SK-N-SH treated with all-trans-retinoic acid at 6 μM for 48 hours (cell line): ENCODE results near the gene YOD1.

ENCODE experiments used
- ATAC-seq: fragments of 200-7000 bp; cut with Tn5 transposase; 3 replicates; pipeline ENCODE4 v1.9.1; 2020; ENCODE audit warnings: mild to moderate bottlenecking, moderate library complexity
- ARNTL ChIP-seq: fragments of 450-650 bp; formaldehyde crosslinking; IDR thresholded peaks from 2 replicates; pipeline ENCODE4 v1.5.0; 2020; ENCODE audit warnings: low read depth, mild to moderate bottlenecking, moderate library complexity, borderline replicate concordance
- BACH2 ChIP-seq: fragments of 250-450 bp; sonication (Bioruptor Pico); IDR thresholded peaks from 2 replicates; pipeline ENCODE4 v1.9.0; 2021; ENCODE audit warnings: mild to moderate bottlenecking, borderline replicate concordance
- CREB5 ChIP-seq: fragments of 250-450 bp; sonication (Bioruptor Pico); IDR thresholded peaks from 2 replicates; pipeline ENCODE4 v1.5.1; 2020; ENCODE audit warnings: low read depth, mild to moderate bottlenecking, moderate library complexity
- CSDC2 ChIP-seq: fragments of 250-450 bp; sonication (Bioruptor Pico); IDR thresholded peaks from 2 replicates; pipeline ENCODE4 v1.5.0; 2020; ENCODE audit warnings: mild to moderate bottlenecking, moderate library complexity
- CSRNP3 ChIP-seq: fragments of 250-450 bp; sonication (Bioruptor Pico); IDR thresholded peaks from 2 replicates; pipeline ENCODE4 v1.5.1; 2021; ENCODE audit warnings: mild to moderate bottlenecking, moderate library complexity
- ESRRG ChIP-seq: fragments of 250-450 bp; sonication (Bioruptor Pico); IDR thresholded peaks from 2 replicates; pipeline ENCODE4 v1.6.1; 2021; ENCODE audit warnings: mild to moderate bottlenecking
- GLIS3 ChIP-seq: fragments of 250-450 bp; sonication (Bioruptor Pico); IDR thresholded peaks from 2 replicates; pipeline ENCODE4 v1.5.0; 2020; ENCODE audit warnings: mild to moderate bottlenecking, moderate library complexity
- ISL1 ChIP-seq: fragments of 250-450 bp; sonication (Bioruptor Pico); IDR thresholded peaks from 2 replicates; pipeline ENCODE4 v2.1.2; 2022; ENCODE audit warnings: mild to moderate bottlenecking, moderate library complexity
- PATZ1 ChIP-seq: fragments of 250-450 bp; sonication (Bioruptor Pico); IDR thresholded peaks from 2 replicates; pipeline ENCODE4 v1.8.0; 2020; ENCODE audit warnings: mild to moderate bottlenecking, moderate library complexity, borderline replicate concordance
- POU6F1 ChIP-seq: fragments of 250-450 bp; sonication (Bioruptor Pico); IDR thresholded peaks from 2 replicates; pipeline ENCODE4 v1.8.0; 2021; ENCODE audit warnings: low read depth, mild to moderate bottlenecking, moderate library complexity, borderline replicate concordance
- PPARA ChIP-seq: fragments of 250-450 bp; sonication (Bioruptor Pico); IDR thresholded peaks from 2 replicates; pipeline ENCODE4 v1.5.0; 2020; ENCODE audit warnings: mild to moderate bottlenecking, borderline replicate concordance
- RARB ChIP-seq: fragments of 250-450 bp; sonication (Bioruptor Pico); IDR thresholded peaks from 2 replicates; pipeline ENCODE4 v1.8.0; 2021; ENCODE audit warnings: mild to moderate bottlenecking, moderate library complexity
- SNAI2 ChIP-seq: fragments of 250-450 bp; sonication (Bioruptor Pico); IDR thresholded peaks from 2 replicates; pipeline ENCODE4 v1.5.0; 2020; ENCODE audit warnings: mild to moderate bottlenecking, moderate library complexity
- TCF4 ChIP-seq: fragments of 250-450 bp; sonication (Bioruptor Pico); IDR thresholded peaks from 2 replicates; pipeline ENCODE4 v1.8.0; 2021; ENCODE audit warnings: mild to moderate bottlenecking, moderate library complexity, borderline replicate concordance
- TOX ChIP-seq: fragments of 250-450 bp; sonication (Bioruptor Pico); IDR thresholded peaks from 2 replicates; pipeline ENCODE4 v1.8.0; 2021; ENCODE audit warnings: mild to moderate bottlenecking, moderate library complexity, borderline replicate concordance
- TSHZ2 ChIP-seq: fragments of 250-450 bp; sonication (Bioruptor Pico); IDR thresholded peaks from 2 replicates; pipeline ENCODE4 v1.5.0; 2020; ENCODE audit warnings: mild to moderate bottlenecking, moderate library complexity
- ZC3H10 ChIP-seq: fragments of 250-450 bp; sonication (Bioruptor Pico); IDR thresholded peaks from 2 replicates; pipeline ENCODE4 v1.5.1; 2021; ENCODE audit warnings: mild to moderate bottlenecking, moderate library complexity
- ZFP3 ChIP-seq: fragments of 250-450 bp; sonication (Bioruptor Pico); IDR thresholded peaks from 2 replicates; pipeline ENCODE4 v1.5.0; 2020; ENCODE audit warnings: mild to moderate bottlenecking, moderate library complexity
- ZFP30 ChIP-seq: fragments of 450-650 bp; formaldehyde crosslinking; IDR thresholded peaks from 2 replicates; pipeline ENCODE4 v1.5.0; 2022; ENCODE audit warnings: mild to moderate bottlenecking, moderate library complexity
- ZNF70 ChIP-seq: fragments of 450-650 bp; formaldehyde crosslinking; IDR thresholded peaks from 2 replicates; pipeline ENCODE4 v1.5.0; 2020; ENCODE audit warnings: mild to moderate bottlenecking, moderate library complexity
- ZNF8 ChIP-seq: fragments of 450-650 bp; formaldehyde crosslinking; IDR thresholded peaks from 2 replicates; pipeline ENCODE4 v1.5.0; 2020; ENCODE audit warnings: mild to moderate bottlenecking, moderate library complexity

YOD1 gene

GRCh38 chr1:207077012-207077411, 26.0 kb upstream of the YOD1 start:
- TF ChIP-seq ZC3H10 (CRISPR knock-in tag) = no peak
- TF ChIP-seq TOX (CRISPR knock-in tag) = no peak
- TF ChIP-seq ARNTL (CRISPR knock-in tag) = no peak
- no peak for TF ChIP-seq CREB5 (CRISPR knock-in tag)
- TF ChIP-seq PATZ1 (CRISPR knock-in tag) = no peak
- TF ChIP-seq CSRNP3 (CRISPR knock-in tag) = no peak
- no peak for TF ChIP-seq CSDC2 (CRISPR knock-in tag)
- no peak for TF ChIP-seq SNAI2
- TF ChIP-seq ZFP30 (CRISPR knock-in tag) = no peak
- TF ChIP-seq TSHZ2 (CRISPR knock-in tag) = no peak
- no peak for TF ChIP-seq PPARA (CRISPR knock-in tag)
- no peak for TF ChIP-seq POU6F1 (CRISPR knock-in tag)
- no peak for TF ChIP-seq BACH2 (CRISPR knock-in tag)
- TF ChIP-seq ZNF8 (CRISPR knock-in tag) = no peak
- no peak for TF ChIP-seq GLIS3 (CRISPR knock-in tag)
- TF ChIP-seq TCF4 = no peak

GRCh38 chr1:207076181-207076955, 25.4 kb upstream of the YOD1 start:
- 0 out of 3 replicates have a peak, but pooled peaks have one; percentile 15 for ATAC-seq
- TF ChIP-seq RARB (CRISPR knock-in tag) = no peak
- TF ChIP-seq SNAI2 = no peak
- no peak for TF ChIP-seq GLIS3 (CRISPR knock-in tag)
- TF ChIP-seq CREB5 (CRISPR knock-in tag) = no peak
- no peak for TF ChIP-seq ZFP3 (CRISPR knock-in tag)
- TF ChIP-seq ARNTL (CRISPR knock-in tag) = no peak
- TF ChIP-seq CSRNP3 (CRISPR knock-in tag) = no peak
- TF ChIP-seq ZC3H10 (CRISPR knock-in tag) = no peak
- no peak for TF ChIP-seq ZNF70 (CRISPR knock-in tag)
- no peak for TF ChIP-seq ESRRG (CRISPR knock-in tag)
- TF ChIP-seq ISL1 (CRISPR knock-in tag) = no peak
- TF ChIP-seq, all 23 proteins: peak for 0

More at GRCh38 chr1:207077012-207077411, 26.0 kb upstream of the YOD1 start:
- no peak for ATAC-seq
